Measurements from ENCODE around the gene PLEKHG5.

DNA sequence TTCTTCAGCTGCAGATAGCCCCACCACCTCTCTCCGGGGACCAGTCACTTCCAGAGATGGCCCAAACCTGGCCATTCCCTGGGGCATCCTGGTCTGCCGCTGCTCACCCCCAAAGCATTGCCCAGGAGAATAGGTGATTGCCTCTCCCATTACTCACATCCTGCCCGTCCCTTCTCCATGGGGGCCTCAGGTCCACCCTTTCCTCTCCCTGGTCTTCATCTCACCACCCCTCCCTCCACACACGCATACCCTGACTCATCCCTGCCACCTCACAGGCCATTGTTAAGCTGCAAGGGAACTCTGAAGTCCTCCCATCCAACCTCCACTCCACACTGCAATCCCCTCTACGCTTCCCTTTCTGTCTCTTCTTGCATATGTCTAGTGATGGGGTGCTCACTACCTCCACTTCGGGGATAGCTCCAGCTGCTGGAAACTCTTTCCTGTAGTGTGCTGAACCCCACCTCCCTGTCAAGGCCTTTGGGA, at the start of gene PLEKHG5:
- TF ChIP-seq, protein P1, sequence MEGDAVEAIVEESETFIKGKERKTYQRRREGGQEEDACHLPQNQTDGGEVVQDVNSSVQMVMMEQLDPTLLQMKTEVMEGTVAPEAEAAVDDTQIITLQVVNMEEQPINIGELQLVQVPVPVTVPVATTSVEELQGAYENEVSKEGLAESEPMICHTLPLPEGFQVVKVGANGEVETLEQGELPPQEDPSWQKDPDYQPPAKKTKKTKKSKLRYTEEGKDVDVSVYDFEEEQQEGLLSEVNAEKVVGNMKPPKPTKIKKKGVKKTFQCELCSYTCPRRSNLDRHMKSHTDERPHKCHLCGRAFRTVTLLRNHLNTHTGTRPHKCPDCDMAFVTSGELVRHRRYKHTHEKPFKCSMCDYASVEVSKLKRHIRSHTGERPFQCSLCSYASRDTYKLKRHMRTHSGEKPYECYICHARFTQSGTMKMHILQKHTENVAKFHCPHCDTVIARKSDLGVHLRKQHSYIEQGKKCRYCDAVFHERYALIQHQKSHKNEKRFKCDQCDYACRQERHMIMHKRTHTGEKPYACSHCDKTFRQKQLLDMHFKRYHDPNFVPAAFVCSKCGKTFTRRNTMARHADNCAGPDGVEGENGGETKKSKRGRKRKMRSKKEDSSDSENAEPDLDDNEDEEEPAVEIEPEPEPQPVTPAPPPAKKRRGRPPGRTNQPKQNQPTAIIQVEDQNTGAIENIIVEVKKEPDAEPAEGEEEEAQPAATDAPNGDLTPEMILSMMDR (IDR thresholded peaks at IDR 0.05; ENCODE audit: low read depth, low read length): no peak
- no peak for TF ChIP-seq EZH2phosphoT487 (IDR thresholded peaks at IDR 0.05; ENCODE audit: low read depth)
